ENCODE measurements around the gene SNX9. TPM values are rescaled to one million over a fixed set of nuclear protein-coding genes. Genes with fewer than 3 reads are reported as not detected.
"Not testable (repeated sequence)": the region's sequence is repeated elsewhere in the genome, so short reads cannot be mapped to it uniquely, and the experiment has no call there.

SNX9 gene
- polyA plus RNA-seq, 2 of the 4 experiments (the other 2 are of a cell fraction) = 13.9 to 29.8 TPM

- FAIRE-seq = no peak
- ATAC-seq = peak; percentile 59 to 68; a peak in 4 of 6 replicates
- ChIA-PET CTCF (interaction anchor here (0.6 to 1.9 kb wide), 2 partner anchors 85 to 173 kb away, joined by 3 to 5 read pairs; no protein-coding TSS in a partner anchor), POLR2A (no interaction called here)
- Histone ChIP-seq H3K27ac (peak overlapping the region in 1 of 2 experiments; percentile 55; a peak in 2 of 6 replicates), H3K4me2 (peak overlapping the region; percentile 50; the same call in 2 of the 3 replicates), H3K4me1 (peaks cover 29% of the 10 kb centered on the region), H3K4me3 (no peak overlapping the region), H3K9me3 (no peaks in the 10 kb centered on the region)
- TF ChIP-seq FOSL2 (IDR thresholded peaks at IDR 0.05) = no peak
- no peak for TF ChIP-seq FOSL2 (CRISPR knock-in tag; IDR thresholded peaks at IDR 0.05)
- no peak for TF ChIP-seq USF2 (IDR thresholded peaks at IDR 0.05)
- no peak for TF ChIP-seq PBX3 (IDR thresholded peaks at IDR 0.05)
- TF ChIP-seq EHMT2 (IDR thresholded peaks at IDR 0.05; ENCODE audit: low read depth) = no peak
- no peak for TF ChIP-seq TP53 (CRISPR knock-in tag; IDR thresholded peaks at IDR 0.05)
- TF ChIP-seq NFE2L2 (conservative IDR thresholded peaks at IDR 0.05; ENCODE audit: low read length) = no peak
- no peak for TF ChIP-seq MAX (IDR thresholded peaks at IDR 0.05)
- no peak for TF ChIP-seq BHLHE40 (IDR thresholded peaks at IDR 0.05; ENCODE audit: low read depth, low read length)
- DNase-seq (ENCODE audit: low read depth in 1 of 2, low spot score in 1 of 2) = peak in 1 of 2 experiments; percentile 14
- WGBS (ENCODE audit: missing lambda C conversion rate) = 84% methylated on average over 2 of the region's 2 CpGs
These were observed 18.3 kb downstream of the SNX9 start for GRCh38 chr6:157841211-157841840.

- ChIA-PET POLR2A (no interaction called here), CTCF (no interaction called here)
- H3K4me3 ChIP-seq = no peak overlapping the region
- no peak overlapping the region for H3K4me2 ChIP-seq
- H3K4me1 ChIP-seq = peaks cover 29% of the 10 kb centered on the region
- no peak for ATAC-seq
- 96% methylated on average over 4 of the region's 4 CpGs for WGBS (ENCODE audit: missing lambda C conversion rate)
- FAIRE-seq = no peak
- no peak for DNase-seq (ENCODE audit: low read depth in 1 of 2, low spot score in 1 of 2)
- TF ChIP-seq ZSCAN20 (CRISPR knock-in tag; IDR thresholded peaks at IDR 0.05) (no peak), FOSL2 (IDR thresholded peaks at IDR 0.05) (no peak), FOSL2 (CRISPR knock-in tag; IDR thresholded peaks at IDR 0.05) (no peak), BHLHE40 (IDR thresholded peaks at IDR 0.05; ENCODE audit: low read depth, low read length) (no peak), KDM5A (IDR thresholded peaks at IDR 0.05) (no peak)
- no peak overlapping the region for H3K27ac ChIP-seq
- H3K9me3 ChIP-seq = no peaks in the 10 kb centered on the region
These were observed 19.2 kb downstream of the SNX9 start for GRCh38 chr6:157842212-157842611.

GRCh38 chr6:157844196-157844595 is 21.1 kb downstream of the SNX9 start:
- FAIRE-seq; ATAC-seq; H3K9me3 ChIP-seq; H3K27ac ChIP-seq; POLR2A ChIA-PET; H3K4me3 ChIP-seq; DNase-seq (ENCODE audit: low read depth in 1 of 2, low spot score in 1 of 2); H3K4me2 ChIP-seq: not testable (repeated sequence)
- CTCF ChIA-PET = interaction anchor here (0.6 to 3.1 kb wide), 3 partner anchors 30 to 87 kb away, joined by 3 to 13 read pairs (median 4); no protein-coding TSS in a partner anchor
- peaks cover 27% of the 10 kb centered on the region for H3K4me1 ChIP-seq
- WGBS (ENCODE audit: missing lambda C conversion rate) = 100% methylated on average over 3 of the region's 3 CpGs

- DNase-seq (ENCODE audit: low read depth in 1 of 2, low spot score in 1 of 2) = no peak
These were observed 22.6 kb downstream of the SNX9 start for GRCh38 chr6:157845493-157846259.

More at GRCh38 chr6:157845493-157846259, 22.6 kb downstream of the SNX9 start:
- ATAC-seq (no peak), FAIRE-seq (no peak)
- Histone ChIP-seq H3K27ac (no peak overlapping the region), H3K4me2 (no peak overlapping the region), H3K4me1 (peaks cover 21% of the 10 kb centered on the region), H3K4me3 (no peak overlapping the region), H3K9me3 (no peaks in the 10 kb centered on the region)
- TF ChIP-seq MYC (IDR thresholded peaks at IDR 0.05; ENCODE audit: borderline replicate concordance, low read length) = no peak
- no peak for TF ChIP-seq CBX2 (IDR thresholded peaks at IDR 0.05; ENCODE audit: borderline replicate concordance, low read depth)
- TF ChIP-seq EP300 (IDR thresholded peaks at IDR 0.05) = no peak
- TF ChIP-seq ESRRA (IDR thresholded peaks at IDR 0.05; ENCODE audit: borderline replicate concordance, low read length) = no peak
- no peak for TF ChIP-seq NR3C1 (IDR thresholded peaks at IDR 0.05)
- TF ChIP-seq PHF8 (IDR thresholded peaks at IDR 0.05; ENCODE audit: borderline replicate concordance, low read depth) = no peak
- no peak for TF ChIP-seq RNF2 (IDR thresholded peaks at IDR 0.05; ENCODE audit: borderline replicate concordance, low read depth)
- no peak for TF ChIP-seq MAZ (IDR thresholded peaks at IDR 0.05; ENCODE audit: borderline replicate concordance, low read depth, low read length)
- no peak for TF ChIP-seq ATOH8 (CRISPR knock-in tag; IDR thresholded peaks at IDR 0.05; ENCODE audit: low read depth)
- TF ChIP-seq SMC3 (IDR thresholded peaks at IDR 0.05) = no peak
- no peak for TF ChIP-seq HOXA7 (CRISPR knock-in tag; IDR thresholded peaks at IDR 0.05)
- no peak for TF ChIP-seq ZFP36 (IDR thresholded peaks at IDR 0.05; ENCODE audit: borderline replicate concordance, partially characterized antibody)
- TF ChIP-seq ZNF302 (CRISPR knock-in tag; IDR thresholded peaks at IDR 0.05) = no peak
- TF ChIP-seq KDM5A (IDR thresholded peaks at IDR 0.05) = no peak
- TF ChIP-seq CBX8 (IDR thresholded peaks at IDR 0.05) = no peak
- no peak for TF ChIP-seq HOXB13 (CRISPR knock-in tag; IDR thresholded peaks at IDR 0.05; ENCODE audit: low read depth)
- TF ChIP-seq TP53 (CRISPR knock-in tag; IDR thresholded peaks at IDR 0.05) = no peak
- TF ChIP-seq BHLHE40 (IDR thresholded peaks at IDR 0.05; ENCODE audit: low read depth, low read length) = no peak
- ChIA-PET CTCF (interaction anchor here (1.5 to 3.1 kb wide), 2 partner anchors 89 kb away, joined by 4 to 13 read pairs; no protein-coding TSS in a partner anchor), POLR2A (no interaction called here)
- WGBS (ENCODE audit: missing lambda C conversion rate) = 97% methylated on average over 6 of the region's 6 CpGs

Measured in A549 (cell line).